Thyroid gland (tissue), 4 donors: Measurements from ENCODE around the gene ACTL8.

Experiments
- CTCF ChIP-seq, 6 experiments: fragments of 200-600 bp in 3 of 6; fragments of 450-650 bp in 3 of 6; sonication (generic) in 3 of 6; IDR thresholded peaks; one replicate each; pipeline ENCODE4 v1.5.1; 2016 to 2019; ENCODE audit warnings: antibody characterized with exemption in 6 of 6, mild to moderate bottlenecking in 2 of 6, inconsistent platforms in 1 of 6, moderate library complexity in 1 of 6
- POLR2A ChIP-seq, 2 donors: fragments of 450-650 bp; IDR thresholded peaks; one replicate each; pipeline ENCODE4 v1.6.1; 2017; ENCODE audit warnings: antibody characterized with exemption in 2 of 2, mild to moderate bottlenecking in 2 of 2, moderate library complexity in 1 of 2

GRCh38 chr1:17861685-17862084 is 106.6 kb downstream of the ACTL8 start:
- TF ChIP-seq CTCF (IDR thresholded peaks at IDR 0.05) = no peak
- TF ChIP-seq POLR2A (IDR thresholded peaks at IDR 0.05) = no peak
